HEK293 (cell line): ENCODE results near the gene ETV7.
A peak's percentile ranks its signal among the peaks of the same experiment; 100 is the strongest.

ENCODE experiments used
- CTCF ChIA-PET: fragments of 350-600 bp; formaldehyde crosslinking; extraction: SDS; loops from one replicate; lab custom pipeline; 2021; ENCODE audit warnings: antibody characterized with exemption; lab: Yijun Ruan, JAX
- POLR2A ChIA-PET: fragments of 300-600 bp; formaldehyde crosslinking; extraction: SDS; loops from one replicate; lab custom pipeline; 2020; ENCODE audit warnings: antibody characterized with exemption, inconsistent platforms; lab: Yijun Ruan, JAX
- H3K27ac ChIP-seq: fragments of 200-500 bp; sonication (Bioruptor generic); 2 replicates; pipeline ENCODE4 v1.5.1; 2014; ENCODE audit warnings: low read depth, low read length, control low read depth, inconsistent platforms; ENCODE audit errors: extremely low read depth
- H3K36me3 ChIP-seq, 2 experiments: fragments of 200-500 bp in 1 of 2; sonication (Bioruptor generic) in 1 of 2; 1 replicate in 1 of 2; 2 replicates in 1 of 2; pipeline ENCODE4 v1.5.1; 2014 to 2017; ENCODE audit warnings: inconsistent platforms in 2 of 2, low read length in 2 of 2; ENCODE audit not compliant: control insufficient read depth in 2 of 2, insufficient read depth in 1 of 2
- H3K4me1 ChIP-seq: fragments of 200-500 bp; sonication (Bioruptor generic); 2 replicates; pipeline ENCODE4 v1.5.1; 2014; ENCODE audit warnings: mild to moderate bottlenecking, low read length, inconsistent platforms; ENCODE audit not compliant: control insufficient read depth, insufficient read depth
- H3K4me3 ChIP-seq: 2 replicates; pipeline ENCODE4 v1.5.1; 2011; ENCODE audit warnings: low read depth, mild to moderate bottlenecking, control low read depth, low read length, moderate library complexity
- H3K9me3 ChIP-seq: fragments of 200-500 bp; sonication (Bioruptor generic); 2 replicates; pipeline ENCODE4 v1.5.1; 2014; ENCODE audit warnings: low read depth, low read length, inconsistent platforms; ENCODE audit not compliant: control insufficient read depth, insufficient read depth
- AEBP2 ChIP-seq: fragments of 450-650 bp; formaldehyde crosslinking; IDR thresholded peaks from 2 replicates; pipeline ENCODE4 v1.5.1; 2016; ENCODE audit warnings: missing biosample characterization, missing genetic modification characterization, borderline replicate concordance
- EGR2 ChIP-seq: fragments of 450-650 bp; formaldehyde crosslinking; IDR thresholded peaks from 2 replicates; pipeline ENCODE4 v1.5.1; 2016; ENCODE audit warnings: low read depth, missing biosample characterization, missing genetic modification characterization
- PRDM10 ChIP-seq: fragments of 450-650 bp; formaldehyde crosslinking; IDR thresholded peaks from 2 replicates; pipeline ENCODE4 v1.5.1; 2016; ENCODE audit warnings: missing biosample characterization, missing genetic modification characterization
- PRDM6 ChIP-seq: fragments of 450-650 bp; formaldehyde crosslinking; IDR thresholded peaks from 2 replicates; pipeline ENCODE4 v1.5.1; 2017; ENCODE audit warnings: missing biosample characterization, missing genetic modification characterization
- SCRT2 ChIP-seq: fragments of 450-650 bp; formaldehyde crosslinking; IDR thresholded peaks from 2 replicates; pipeline ENCODE4 v1.5.1; 2016; ENCODE audit warnings: missing biosample characterization, missing genetic modification characterization
- ZFHX2 ChIP-seq: fragments of 450-650 bp; formaldehyde crosslinking; conservative IDR thresholded peaks from 2 replicates; pipeline ENCODE4 v1.5.1; 2016; ENCODE audit warnings: missing biosample characterization, missing genetic modification characterization
- ZNF140 ChIP-seq: fragments of 450-650 bp; formaldehyde crosslinking; IDR thresholded peaks from 2 replicates; pipeline ENCODE4 v1.5.1; 2016; ENCODE audit warnings: missing biosample characterization, missing genetic modification characterization
- ZNF169 ChIP-seq: fragments of 450-650 bp; formaldehyde crosslinking; IDR thresholded peaks from 2 replicates; pipeline ENCODE4 v1.5.1; 2016; ENCODE audit warnings: missing biosample characterization, missing genetic modification characterization
- ZNF248 ChIP-seq: fragments of 450-650 bp; formaldehyde crosslinking; IDR thresholded peaks from 2 replicates; pipeline ENCODE4 v1.5.1; 2017; ENCODE audit warnings: missing biosample characterization, missing genetic modification characterization
- ZNF274 ChIP-seq, 2 experiments: fragments of 200-500 bp in 1 of 2; fragments of 450-650 bp in 1 of 2; sonication (Bioruptor generic) in 1 of 2; formaldehyde crosslinking in 1 of 2; IDR thresholded peaks; 2 replicates each; pipeline versions ENCODE4 v1.5.1 to v1.6.1; 2014 to 2016; ENCODE audit warnings: borderline replicate concordance in 1 of 2, inconsistent platforms in 1 of 2, low read length in 1 of 2, missing biosample characterization in 1 of 2, missing genetic modification characterization in 1 of 2
- ZNF292 ChIP-seq: fragments of 450-650 bp; formaldehyde crosslinking; IDR thresholded peaks from 2 replicates; pipeline ENCODE4 v1.5.1; 2016; ENCODE audit warnings: low read depth, missing biosample characterization, missing genetic modification characterization, borderline replicate concordance
- ZNF335 ChIP-seq: fragments of 450-650 bp; formaldehyde crosslinking; conservative IDR thresholded peaks from 2 replicates; pipeline ENCODE4 v1.5.1; 2016; ENCODE audit warnings: missing biosample characterization, missing genetic modification characterization
- ZNF501 ChIP-seq: fragments of 450-650 bp; formaldehyde crosslinking; IDR thresholded peaks from 2 replicates; pipeline ENCODE4 v1.5.1; 2016; ENCODE audit warnings: missing biosample characterization, missing genetic modification characterization
- ZNF76 ChIP-seq: fragments of 450-650 bp; formaldehyde crosslinking; IDR thresholded peaks from 2 replicates; pipeline ENCODE4; 2016; ENCODE audit warnings: low read depth, missing biosample characterization, missing genetic modification characterization, borderline replicate concordance
- ZNF777 ChIP-seq: fragments of 450-650 bp; formaldehyde crosslinking; IDR thresholded peaks from 2 replicates; pipeline ENCODE4 v1.5.1; 2017; ENCODE audit warnings: missing biosample characterization, missing genetic modification characterization, borderline replicate concordance

Gene ETV7

GRCh38 chr6:36358226-36358915 lies 29.1 kb downstream of the ETV7 start:
- Histone ChIP-seq H3K27ac (no peak overlapping the region), H3K4me1 (no peaks in the 10 kb centered on the region), H3K9me3 (no peaks in the 10 kb centered on the region), H3K4me3 (no peak overlapping the region), H3K36me3 (no peaks in the 10 kb centered on the region)
- ChIA-PET POLR2A (interaction anchor here (0.8 to 1.6 kb wide), 2 partner anchors 11 to 27 kb away, joined by 3 read pairs; no protein-coding TSS in a partner anchor), CTCF (interaction anchor here (0.5 to 11.6 kb wide), 15 partner anchors 13 to 634 kb away, joined by 3 to 234 read pairs (median 4); partner anchors contain the start of gene BNIP5)
- TF ChIP-seq ZNF292 (tag by site-specific recombination) (no peak), PRDM6 (tag by site-specific recombination) (no peak), ZNF501 (tag by site-specific recombination) (no peak), ZNF335 (tag by site-specific recombination) (no peak), ZNF274 (IDR thresholded peaks at IDR 0.05; ENCODE audit: low read length) (no peak), ZNF274 (tag by site-specific recombination; IDR thresholded peaks at IDR 0.05; ENCODE audit: borderline replicate concordance) (no peak), PRDM10 (tag by site-specific recombination) (peak; percentile 35; the same call in 1 of the 2 replicates), ZNF169 (no peak), ZNF76 (tag by site-specific recombination) (no peak), ZNF777 (tag by site-specific recombination) (no peak), ZNF140 (tag by site-specific recombination) (no peak), EGR2 (tag by site-specific recombination) (0 out of 2 replicates have a peak, but pooled peaks have one; percentile 28), ZNF248 (tag by site-specific recombination) (no peak), AEBP2 (tag by site-specific recombination) (no peak), ZFHX2 (tag by site-specific recombination) (peak; percentile 44)

- TF ChIP-seq SCRT2 (tag by site-specific recombination), result no peak
- POLR2A ChIA-PET, result interaction anchor here (0.8 to 1.6 kb wide), 2 partner anchors 10 to 27 kb away, joined by 3 read pairs; no protein-coding TSS in a partner anchor
- Histone ChIP-seq H3K4me3 (no peak overlapping the region), H3K4me1 (no peaks in the 10 kb centered on the region), H3K27ac (no peak overlapping the region), H3K9me3 (no peaks in the 10 kb centered on the region), H3K36me3 (no peaks in the 10 kb centered on the region)
- CTCF ChIA-PET, result interaction anchor here (0.5 to 11.6 kb wide), 10 partner anchors 13 to 635 kb away, joined by 3 to 234 read pairs (median 10); partner anchors contain the start of gene BNIP5
Measured at GRCh38 chr6:36357872-36358225, 29.6 kb downstream of the ETV7 start.
